Esophagus muscularis mucosa (tissue), 4 donors: ENCODE results near the gene MBOAT1.

Experiments
- CTCF ChIP-seq, 3 experiments: fragments of 200-600 bp in 2 of 3; fragments of 450-650 bp in 1 of 3; sonication (generic) in 2 of 3; IDR thresholded peaks; one replicate each; pipeline ENCODE4 v1.5.1; 2017 to 2019; ENCODE audit warnings: antibody characterized with exemption in 3 of 3, mild to moderate bottlenecking in 2 of 3, moderate library complexity in 1 of 3
- EP300 ChIP-seq: sonication (generic); formaldehyde crosslinking; IDR thresholded peaks from one replicate; pipeline ENCODE4 v1.6.1; 2017; ENCODE audit warnings: antibody characterized with exemption
- POLR2A ChIP-seq: fragments of 450-650 bp; IDR thresholded peaks from one replicate; pipeline ENCODE4 v1.6.1; 2017; ENCODE audit warnings: antibody characterized with exemption, moderate library complexity, mild to moderate bottlenecking, low read depth
- POLR2AphosphoS5 ChIP-seq, 2 donors: sonication (generic); formaldehyde crosslinking; IDR thresholded peaks; one replicate each; pipeline ENCODE4 v1.6.1; 2017; ENCODE audit warnings: antibody characterized with exemption in 2 of 2

- TF ChIP-seq CTCF (IDR thresholded peaks at IDR 0.05) (no peak), POLR2A (no peak), POLR2AphosphoS5 (IDR thresholded peaks at IDR 0.05) (no peak), EP300 (no peak)
These were observed 49.8 kb downstream of the MBOAT1 start for GRCh38 chr6:20162515-20162914.
